H1 (cell line): Measurements from ENCODE around the gene CLDN8. TPM values are rescaled to one million over a fixed set of nuclear protein-coding genes. Genes with fewer than 3 reads are reported as not detected.

Experiments used
- CTCF ChIA-PET: fragments of 300-600 bp; sonication (Branson Sonifier 250); formaldehyde crosslinking; loops from one replicate; lab custom pipeline; 2021; ENCODE audit not compliant: partially characterized antibody; lab: Charles Lee
- POLR2A ChIA-PET: fragments of 300-600 bp; sonication (Branson Sonifier 250); formaldehyde crosslinking; loops from one replicate; lab custom pipeline; 2021; ENCODE audit warnings: inconsistent platforms; ENCODE audit not compliant: partially characterized antibody; lab: Charles Lee
- DNase-seq, 2 experiments: peaks; one replicate each; pipeline versions ENCODE4 v3.0.0 to v3.0.0-alpha.2; 2010 to 2022; ENCODE audit warnings: low spot score in 2 of 2, low read depth in 1 of 2, mixed read lengths in 1 of 2
- FAIRE-seq: peaks from 2 replicates; lab custom pipeline; 2011; peaks lifted over from hg19 to GRCh38; lab: Jason Lieb, UNC
- H2AFZ ChIP-seq: 2 replicates; pipeline ENCODE4 v1.8.1; 2012; ENCODE audit warnings: low read length, inconsistent platforms
- H2AK5ac ChIP-seq: 2 replicates; pipeline ENCODE4 v1.6.1; 2013; ENCODE audit warnings: low read depth, low read length
- H2BK120ac ChIP-seq: replicated peaks from 2 replicates; pipeline ENCODE3; 2013; ENCODE audit warnings: low read depth, low read length, inconsistent platforms
- H2BK12ac ChIP-seq: 2 replicates; pipeline ENCODE4 v1.6.1; 2013; ENCODE audit warnings: low read depth, low read length
- H2BK15ac ChIP-seq: 2 replicates; pipeline ENCODE4 v1.6.1; 2013; ENCODE audit warnings: low read length
- H2BK20ac ChIP-seq: 2 replicates; pipeline ENCODE4 v1.6.1; 2013; ENCODE audit warnings: low read length
- H2BK5ac ChIP-seq: 2 replicates; pipeline ENCODE4 v1.6.1; 2013; ENCODE audit warnings: low read depth, low read length
- H3K14ac ChIP-seq: 2 replicates; pipeline ENCODE4 v1.6.1; 2013; ENCODE audit warnings: inconsistent platforms; ENCODE audit not compliant: insufficient read length
- H3K18ac ChIP-seq: 2 replicates; pipeline ENCODE4 v1.6.1; 2013; ENCODE audit warnings: low read length; ENCODE audit errors: extremely low read depth
- H3K23ac ChIP-seq: 2 replicates; pipeline ENCODE4 v1.6.1; 2013; ENCODE audit warnings: inconsistent platforms; ENCODE audit not compliant: insufficient read length
- H3K23me2 ChIP-seq: 2 replicates; pipeline ENCODE4 v1.6.1; 2013; ENCODE audit warnings: low read depth, low read length
- H3K27ac ChIP-seq: 2 replicates; pipeline ENCODE4 v1.6.1; 2011; ENCODE audit warnings: low read depth, low read length, inconsistent platforms
- H3K27me3 ChIP-seq, 4 experiments: replicated peaks in 1 of 4; 1 replicate in 1 of 4; 2 replicates in 3 of 4; pipeline versions ENCODE4 v1.6.1 to v1.8.1; 2011 to 2013; ENCODE audit warnings: low read length in 3 of 4, mild to moderate bottlenecking in 3 of 4, inconsistent platforms in 2 of 4, mixed read lengths in 2 of 4, moderate library complexity in 1 of 4; ENCODE audit not compliant: control insufficient read depth in 3 of 4, insufficient read depth in 3 of 4; ENCODE audit errors: extremely low read depth in 1 of 4
- H3K36me3 ChIP-seq, 4 experiments: 2 replicates each; pipeline versions ENCODE4 v1.6.1 to v1.8.1; 2011 to 2013; ENCODE audit warnings: mild to moderate bottlenecking in 4 of 4, low read length in 3 of 4, moderate library complexity in 2 of 4, control low read depth in 1 of 4, inconsistent platforms in 1 of 4; ENCODE audit not compliant: insufficient read depth in 4 of 4, control insufficient read depth in 2 of 4
- H3K4ac ChIP-seq: replicated peaks from 2 replicates; pipeline ENCODE3; 2013; ENCODE audit warnings: low read length, low read depth, mixed read lengths, inconsistent platforms; ENCODE audit not compliant: insufficient read length
- H3K4me1 ChIP-seq, 4 experiments: replicated peaks in 1 of 4; 1 replicate in 1 of 4; 2 replicates in 3 of 4; pipeline versions ENCODE4 v1.6.1 to v1.8.1; 2011 to 2013; ENCODE audit warnings: low read length in 3 of 4, inconsistent platforms in 2 of 4, mixed read lengths in 1 of 4; ENCODE audit not compliant: insufficient read depth in 4 of 4, control insufficient read depth in 3 of 4
- H3K4me2 ChIP-seq, 2 experiments: 2 replicates each; pipeline versions ENCODE4 v1.6.1 to v1.8.1; 2011 to 2013; ENCODE audit warnings: low read depth in 2 of 2, low read length in 2 of 2, control low read depth in 1 of 2, inconsistent platforms in 1 of 2, mild to moderate bottlenecking in 1 of 2; ENCODE audit not compliant: insufficient read depth in 1 of 2
- H3K4me3 ChIP-seq, 4 experiments: fragments of 200-600, 300-600 bp in 1 of 4; sonication (generic), shearing (Covaris generic), sonication (Bioruptor Twin) in 1 of 4; 2 replicates each; pipeline versions ENCODE4 v1.5.1 to v1.8.1; 2011 to 2016; ENCODE audit warnings: low read length in 4 of 4, low read depth in 3 of 4, control low read depth in 2 of 4, inconsistent platforms in 2 of 4, mild to moderate bottlenecking in 2 of 4, mixed read lengths in 1 of 4, moderate library complexity in 1 of 4; ENCODE audit not compliant: insufficient read depth in 2 of 4; ENCODE audit errors: extremely low read depth in 1 of 4
- H3K56ac ChIP-seq: replicated peaks from 2 replicates; pipeline ENCODE3; 2013; ENCODE audit warnings: low read depth, mild to moderate bottlenecking, mixed read lengths, low read length, inconsistent platforms; ENCODE audit not compliant: insufficient read length
- H3K79me1 ChIP-seq: 2 replicates; pipeline ENCODE4 v1.6.1; 2013; ENCODE audit warnings: low read depth, low read length, control low read depth
- H3K79me2 ChIP-seq, 2 experiments: 2 replicates each; pipeline versions ENCODE4 v1.6.1 to v1.8.1; 2012 to 2013; ENCODE audit warnings: low read length in 2 of 2, mild to moderate bottlenecking in 2 of 2, inconsistent platforms in 1 of 2; ENCODE audit not compliant: insufficient read depth in 2 of 2, control insufficient read depth in 1 of 2
- H3K9ac ChIP-seq, 4 experiments: replicated peaks in 1 of 4; 1 replicate in 1 of 4; 2 replicates in 3 of 4; pipeline versions ENCODE4 v1.6.1 to v1.8.1; 2011 to 2013; ENCODE audit warnings: low read depth in 3 of 4, low read length in 3 of 4, control low read depth in 2 of 4, mild to moderate bottlenecking in 2 of 4, moderate library complexity in 2 of 4, inconsistent platforms in 1 of 4; ENCODE audit errors: extremely low read depth in 1 of 4
- H3K9me3 ChIP-seq, 2 experiments: 2 replicates each; pipeline versions ENCODE4 v1.6.1 to v1.8.1; 2012 to 2013; ENCODE audit warnings: mild to moderate bottlenecking in 2 of 2, moderate library complexity in 2 of 2, control low read depth in 1 of 2, inconsistent platforms in 1 of 2, low read depth in 1 of 2, low read length in 1 of 2, mixed read lengths in 1 of 2; ENCODE audit not compliant: insufficient read depth in 2 of 2
- H4K20me1 ChIP-seq, 2 experiments: replicated peaks in 1 of 2; 2 replicates each; pipeline versions ENCODE3 to v1.8.1; 2011 to 2013; ENCODE audit warnings: inconsistent platforms in 2 of 2, low read length in 2 of 2, mild to moderate bottlenecking in 1 of 2; ENCODE audit not compliant: insufficient read depth in 2 of 2, control insufficient read depth in 1 of 2
- H4K5ac ChIP-seq: 2 replicates; pipeline ENCODE4 v1.6.1; 2013; ENCODE audit warnings: low read length, low read depth, mixed read lengths, inconsistent platforms; ENCODE audit not compliant: insufficient read length
- H4K8ac ChIP-seq: 2 replicates; pipeline ENCODE4 v1.8.0; 2013; ENCODE audit warnings: mild to moderate bottlenecking, moderate library complexity, low read length, inconsistent platforms; ENCODE audit not compliant: insufficient read depth; ENCODE audit errors: extremely low read depth
- H4K91ac ChIP-seq: replicated peaks from 2 replicates; pipeline ENCODE3; 2013; ENCODE audit warnings: low read length, mixed read lengths, inconsistent platforms; ENCODE audit not compliant: insufficient read length
- CHD7 ChIP-seq: fragments of 300-600 bp; sonication (generic); IDR thresholded peaks from 2 replicates; pipeline ENCODE4 v1.7.1; 2012; ENCODE audit warnings: low read length, moderate library complexity, mild to moderate bottlenecking, inconsistent platforms; ENCODE audit not compliant: insufficient replicate concordance
- WGBS, 2 experiments: shearing (Covaris generic) in 1 of 2; methylation state at CpG; one replicate each; pipeline versions ENCODE4 v1.1.6 to v1.1.7; 2013 to 2015; ENCODE audit warnings: low lambda C conversion rate in 2 of 2, mixed read lengths in 2 of 2, inconsistent platforms in 1 of 2, low coverage in 1 of 2, missing lambda C conversion rate in 1 of 2; ENCODE audit not compliant: insufficient replicate concordance in 2 of 2, insufficient coverage in 1 of 2, insufficient read length in 1 of 2; ENCODE audit errors: extremely low coverage in 1 of 2, missing lambda C conversion rate in 1 of 2; 5-methylcytosine and 5-hydroxymethylcytosine counted together
- polyA plus RNA-seq, 7 experiments: library from polyadenylated mRNA; depleted of rRNA in 3 of 7; stranded (reverse) in 5 of 7; unstranded in 2 of 7; fragments of >200 nt in 5 of 7; fragments of 200-250 nt in 2 of 7; gene quantifications; 1 replicate in 5 of 7; 2 replicates in 1 of 7; 4 replicates in 1 of 7; pipeline versions ENCODE4 v1.2.1 to v1.2.3, GENCODE V29; 2011 to 2013; ENCODE audit warnings: missing spikeins in 2 of 7, mixed read lengths in 2 of 7
- total RNA-seq: library from RNA; stranded (reverse); fragmentation: NEBNext Ultra II Directional; extraction: Animal tissue kit (Norgen Biotek cat#: 25700); gene quantifications from 2 replicates; pipeline ENCODE4 v1.2.1, GENCODE V29; 2021

The CLDN8 gene
- total and polyA plus RNA-seq, 2 of the 8 experiments (the other 6 are each of a cell fraction or from before 2014, with no cell fraction given): not detected

- Histone ChIP-seq H3K14ac (no peak overlapping the region), H3K56ac (no peak overlapping the region), H2BK120ac (no peak overlapping the region), H2AFZ (no peak overlapping the region), H4K20me1 (no peaks in the 10 kb centered on the region), H2BK15ac (no peak overlapping the region), H3K4me3 (no peak overlapping the region), H3K9me3 (no peaks in the 10 kb centered on the region), H3K27ac (no peak overlapping the region), H3K18ac (no peak overlapping the region), H4K8ac (no peak overlapping the region), H2BK12ac (no peak overlapping the region), H3K36me3 (no peaks in the 10 kb centered on the region), H4K5ac (no peak overlapping the region), H3K4me2 (no peak overlapping the region), H3K23me2 (no peaks in the 10 kb centered on the region), H3K27me3 (no peaks in the 10 kb centered on the region), H2BK5ac (no peak overlapping the region), H3K9ac (no peak overlapping the region), H3K79me2 (no peaks in the 10 kb centered on the region), H3K23ac (no peak overlapping the region), H2BK20ac (no peak overlapping the region), H3K4ac (no peak overlapping the region), H2AK5ac (no peak overlapping the region), H4K91ac (no peak overlapping the region), H3K79me1 (no peaks in the 10 kb centered on the region), H3K4me1 (no peaks in the 10 kb centered on the region)
- no peak for DNase-seq
- no peak for FAIRE-seq
- POLR2A ChIA-PET: no interaction called here
- CTCF ChIA-PET: no interaction called here
- WGBS, 2 experiments: 91% methylated on average over 2 of the region's 2 CpGs; no CpG with 5 or more reads in 1 of the 2 experiments
- TF ChIP-seq CHD7: no peak
These were observed 15.9 kb downstream of the CLDN8 start for GRCh38 chr21:30200000-30200399.
